A549 (cell line): ENCODE data around the gene WFDC5.

Experiments
- BHLHE40 ChIP-seq: IDR thresholded peaks from 2 replicates; pipeline ENCODE4 v1.6.1; 2012; ENCODE audit warnings: low read depth, low read length, inconsistent platforms
- CTCF ChIP-seq: fragments of >200 bp; sonication (Bioruptor Twin); formaldehyde crosslinking; IDR thresholded peaks from 3 replicates; pipeline ENCODE4 v1.5.1; 2016
- E2F6 ChIP-seq: IDR thresholded peaks from 2 replicates; pipeline ENCODE4 v1.6.1; 2012; ENCODE audit warnings: low read depth, borderline replicate concordance
- ELK1 ChIP-seq: fragments of 150-350 bp; IDR thresholded peaks from 2 replicates; pipeline ENCODE4 v1.6.1; 2014; ENCODE audit warnings: low read depth, mild to moderate bottlenecking, low read length
- FOSL2 ChIP-seq, 2 experiments: fragments of 450-650 bp in 1 of 2; fragments of >200 bp in 1 of 2; sonication (Bioruptor Twin) in 1 of 2; formaldehyde crosslinking; IDR thresholded peaks; 2 replicates each; pipeline versions ENCODE4 v1.5.0 to v1.6.1; 2016 to 2020; ENCODE audit warnings: mild to moderate bottlenecking in 1 of 2, moderate library complexity in 1 of 2
- HMGXB4 ChIP-seq: fragments of 250-450 bp; sonication (Bioruptor Pico); IDR thresholded peaks from 2 replicates; pipeline ENCODE4 v1.5.0; 2021; ENCODE audit warnings: mild to moderate bottlenecking, moderate library complexity, borderline replicate concordance
- KDM1A ChIP-seq: fragments of 200-600 bp; sonication (generic); IDR thresholded peaks from 2 replicates; pipeline ENCODE4 v1.6.1; 2016; ENCODE audit warnings: low read depth, mild to moderate bottlenecking
- PBX3 ChIP-seq: IDR thresholded peaks from 2 replicates; pipeline ENCODE4 v1.6.1; 2012
- POLR2A ChIP-seq: IDR thresholded peaks from 2 replicates; pipeline ENCODE4 v1.6.1; 2012; ENCODE audit warnings: mild to moderate bottlenecking, low read length
- RAD21 ChIP-seq, 2 experiments: fragments of >200 bp in 1 of 2; sonication (Bioruptor Twin) in 1 of 2; formaldehyde crosslinking in 1 of 2; IDR thresholded peaks in 1 of 2; conservative IDR thresholded peaks in 1 of 2; 2 replicates in 1 of 2; 3 replicates in 1 of 2; pipeline ENCODE4 v1.6.1; 2012 to 2018; ENCODE audit warnings: inconsistent platforms in 1 of 2
- REST ChIP-seq: fragments of 200-600 bp; sonication (generic); IDR thresholded peaks from 2 replicates; pipeline ENCODE4 v1.6.1; 2016; ENCODE audit warnings: antibody characterized with exemption, mild to moderate bottlenecking, moderate library complexity
- SREBF2 ChIP-seq: fragments of 450-650 bp; IDR thresholded peaks from 2 replicates; pipeline ENCODE4 v1.6.1; 2014; ENCODE audit warnings: mild to moderate bottlenecking, moderate library complexity

- TF ChIP-seq BHLHE40 (no peak), CTCF (no peak), POLR2A (no peak), HMGXB4 (CRISPR knock-in tag) (no peak), KDM1A (no peak), RAD21 (conservative IDR thresholded peaks at IDR 0.05 in 1 of 2, IDR thresholded peaks at IDR 0.05 in 1 of 2) (no peak), PBX3 (no peak), REST (no peak), FOSL2 (IDR thresholded peaks at IDR 0.05) (no peak), FOSL2 (CRISPR knock-in tag; IDR thresholded peaks at IDR 0.05) (no peak), ELK1 (no peak), E2F6 (no peak), SREBF2 (no peak)
Observed at GRCh38 chr20:45087814-45088213, 27.2 kb downstream of the WFDC5 start.
